CD4-positive, alpha-beta T cell treated with Interleukin-12 subunit alpha and Interleukin-12 subunit beta, for 1 hour (primary cell): Measurements from ENCODE around the gene ANKDD1A.

ENCODE experiments used
- DNase-seq: peaks from one replicate; pipeline ENCODE4 v3.0.0-alpha.2; 2020

Gene ANKDD1A

DNA sequence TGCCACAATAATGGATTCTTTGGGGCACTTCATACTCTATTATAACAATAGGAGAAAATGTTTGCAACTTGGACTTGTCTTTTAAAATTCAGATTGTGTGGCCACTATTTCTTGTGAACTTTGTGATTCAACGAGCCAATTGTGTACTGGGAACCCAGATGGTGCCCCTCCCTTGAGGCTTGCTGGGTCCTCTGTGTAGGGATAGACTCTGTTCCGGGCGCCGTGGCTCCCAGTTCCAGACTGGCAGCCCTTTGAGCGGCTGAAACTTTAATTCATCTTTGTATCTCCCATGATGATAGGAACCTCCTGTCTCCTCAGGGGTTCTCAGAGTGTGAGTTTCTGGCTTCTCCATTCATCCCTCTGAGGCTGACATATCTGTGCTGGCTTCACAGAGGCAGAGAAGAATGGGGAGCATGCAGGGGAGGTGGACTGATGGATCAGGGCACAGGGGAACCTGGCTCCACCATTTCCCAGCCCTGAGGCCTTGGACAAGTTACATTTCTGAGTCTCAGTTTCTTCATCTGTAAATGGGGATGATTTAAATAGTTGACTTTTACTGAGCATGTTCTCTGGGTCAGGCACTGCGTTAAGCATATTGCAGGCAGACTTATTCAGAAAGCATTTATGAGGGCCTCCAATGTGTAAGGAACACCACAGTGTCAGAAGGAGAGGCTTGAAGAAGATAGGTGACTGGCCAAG, 15.2 kb upstream of the ANKDD1A start:
- DNase-seq = no peak

- DNase-seq = no peak
These were observed 14.2 kb upstream of the ANKDD1A start for GRCh38 chr15:64897345-64897985.

DNA sequence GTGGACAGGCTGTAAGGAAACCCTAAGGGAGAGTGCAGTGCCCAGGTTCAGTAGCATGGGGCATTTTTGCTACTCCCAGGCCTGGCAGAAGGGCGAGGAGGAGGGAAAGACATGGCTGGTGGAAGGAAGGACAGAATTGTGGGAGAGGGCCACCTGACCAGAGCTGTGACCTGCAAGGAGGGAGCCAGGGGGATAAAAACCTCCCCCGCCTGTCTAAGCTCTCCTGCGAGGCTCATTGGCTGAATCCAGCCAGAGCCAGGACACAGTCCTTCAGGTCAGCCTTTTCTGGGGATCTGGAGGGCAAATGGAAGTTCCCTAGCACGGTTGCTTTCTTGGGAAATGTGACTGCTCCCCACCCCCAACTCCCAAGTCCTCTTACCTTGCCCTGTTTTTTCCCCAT, 13.3 kb upstream of the ANKDD1A start:
- DNase-seq = no peak

GRCh38 chr15:64901141-64901540, 10.6 kb upstream of the ANKDD1A start:
- DNase-seq = no peak

DNA sequence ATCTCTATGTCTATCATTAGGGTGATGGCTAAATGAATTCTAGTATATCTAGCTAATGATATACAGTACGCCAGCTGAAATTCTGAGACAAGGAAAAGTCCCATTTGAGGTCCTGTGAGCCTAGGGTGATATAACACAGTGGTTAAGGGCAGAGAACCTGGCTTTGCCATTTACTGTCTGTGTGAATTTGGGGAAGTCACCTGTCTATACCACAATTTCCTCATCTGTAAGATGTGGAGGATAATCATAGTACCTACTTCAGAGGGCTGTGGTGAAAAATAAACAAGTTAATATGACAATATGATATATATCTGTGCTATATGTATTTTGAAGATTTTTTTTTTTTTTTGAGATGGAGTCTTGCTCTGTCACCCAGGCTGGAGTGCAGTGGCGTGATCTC, 9.8 kb upstream of the ANKDD1A start:
- DNase-seq = peak; percentile 70

DNA sequence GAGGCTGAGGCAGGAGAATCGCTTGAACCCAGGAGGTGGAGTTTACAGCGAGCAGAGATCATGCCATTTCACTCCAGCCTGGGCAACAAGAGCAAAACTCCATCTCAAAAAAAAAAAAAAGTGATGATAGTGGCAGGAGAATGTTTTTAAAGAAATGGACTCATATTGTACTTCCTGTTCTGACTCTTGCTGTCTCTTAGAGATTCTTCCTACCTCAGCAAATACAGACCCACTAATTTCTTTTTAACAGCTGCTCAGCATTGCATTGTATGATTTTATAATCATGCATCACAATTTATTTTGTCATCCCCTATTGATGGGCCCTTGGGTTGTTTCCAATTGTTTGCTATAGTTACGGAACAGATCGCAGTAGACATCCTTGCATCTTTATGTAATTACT, 8.8 kb upstream of the ANKDD1A start:
- no peak for DNase-seq

DNA sequence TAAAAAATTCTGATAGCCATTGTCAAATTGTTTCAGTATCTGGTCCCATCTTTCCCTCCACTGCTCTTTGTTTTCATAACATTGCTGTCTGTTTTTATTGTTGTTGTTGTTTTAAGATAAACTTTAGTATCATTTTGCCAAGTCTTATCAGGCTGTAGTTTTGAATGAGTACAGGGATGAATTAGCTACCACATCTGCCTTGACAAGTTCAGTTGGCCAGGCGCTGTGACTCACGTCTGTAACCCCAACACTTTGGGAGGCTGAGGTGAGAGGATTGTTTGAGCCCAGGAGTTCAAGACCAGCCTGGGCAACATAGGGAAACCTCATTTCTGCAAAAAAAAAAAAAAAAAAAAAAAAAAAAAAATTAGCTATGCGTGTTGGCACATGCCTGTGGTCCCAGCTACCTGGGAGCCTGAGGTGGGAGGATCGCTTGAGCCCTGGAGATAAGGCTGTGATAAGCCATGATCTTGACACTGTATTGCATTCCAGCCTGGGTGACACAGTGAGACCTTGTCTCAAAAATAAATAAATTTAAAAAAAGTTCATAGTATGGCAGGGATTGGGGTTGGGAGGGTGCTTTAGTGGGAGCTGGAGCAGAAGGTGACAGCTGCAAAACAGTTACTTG, 8.3 kb upstream of the ANKDD1A start:
- DNase-seq = no peak

DNA sequence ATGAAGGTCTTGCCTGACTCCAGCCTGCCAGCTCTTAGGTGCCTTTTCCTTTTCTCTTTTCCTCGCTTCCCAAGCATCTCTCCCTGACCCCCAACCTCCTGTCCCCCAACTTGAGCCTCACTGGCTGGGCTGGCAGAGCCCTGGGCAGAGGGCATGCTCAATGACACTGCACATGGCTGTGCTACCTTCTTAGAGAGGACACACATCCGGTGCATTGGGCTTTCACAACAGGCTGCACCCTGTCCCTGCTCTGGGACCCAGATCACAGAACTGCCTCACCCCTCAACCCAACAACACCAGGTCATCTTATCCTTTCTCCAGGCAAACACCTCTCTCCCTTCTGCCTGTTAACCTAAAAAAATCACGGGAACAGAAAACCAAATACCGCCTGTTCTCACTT, 7.5 kb upstream of the ANKDD1A start:
- no peak for DNase-seq

GRCh38 chr15:64905119-64905831, 6.4 kb upstream of the ANKDD1A start:
- peak; percentile 80 for DNase-seq

- no peak for DNase-seq
These were observed 5.8 kb upstream of the ANKDD1A start for GRCh38 chr15:64905941-64906340.

DNA sequence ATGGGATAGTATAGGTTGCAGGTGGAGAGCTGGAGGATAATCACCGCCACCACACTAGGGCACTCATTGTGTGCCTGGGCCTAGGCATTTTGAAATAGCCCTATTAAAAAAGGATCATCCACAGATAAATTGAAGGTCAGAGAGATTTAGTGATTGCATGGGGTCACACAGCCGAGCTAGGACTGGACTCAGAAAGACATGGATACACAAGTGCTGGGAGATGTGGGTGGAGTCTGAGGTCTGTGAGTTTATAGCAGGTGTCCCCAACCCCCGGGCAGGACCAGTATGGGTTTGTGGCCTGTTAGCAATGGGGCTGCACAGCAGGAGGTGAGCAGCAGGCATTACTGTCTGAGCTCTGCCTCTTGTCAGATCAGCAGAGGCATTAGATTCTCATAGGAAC, 5.3 kb upstream of the ANKDD1A start:
- no peak for DNase-seq

DNA sequence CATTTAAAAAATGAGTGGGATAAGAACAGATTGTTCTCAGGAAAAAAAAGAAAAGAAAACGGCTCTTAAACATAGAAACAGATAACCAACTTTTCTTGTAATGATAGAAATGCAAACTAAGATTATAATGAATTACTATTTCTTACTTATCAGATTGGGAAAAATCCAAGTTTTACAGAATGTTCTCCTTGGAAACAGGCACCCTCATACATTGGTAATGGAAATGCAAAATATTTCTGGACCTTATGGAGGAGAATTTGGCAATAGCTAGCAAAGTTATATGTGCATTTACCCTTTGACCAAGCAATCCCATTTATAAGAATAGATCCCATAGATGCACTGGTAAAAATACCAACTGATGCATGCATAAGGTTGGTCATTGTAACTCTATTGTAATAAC, 3.7 kb upstream of the ANKDD1A start:
- DNase-seq = no peak

GRCh38 chr15:64909546-64909945, 2.2 kb upstream of the ANKDD1A start:
- no peak for DNase-seq

DNA sequence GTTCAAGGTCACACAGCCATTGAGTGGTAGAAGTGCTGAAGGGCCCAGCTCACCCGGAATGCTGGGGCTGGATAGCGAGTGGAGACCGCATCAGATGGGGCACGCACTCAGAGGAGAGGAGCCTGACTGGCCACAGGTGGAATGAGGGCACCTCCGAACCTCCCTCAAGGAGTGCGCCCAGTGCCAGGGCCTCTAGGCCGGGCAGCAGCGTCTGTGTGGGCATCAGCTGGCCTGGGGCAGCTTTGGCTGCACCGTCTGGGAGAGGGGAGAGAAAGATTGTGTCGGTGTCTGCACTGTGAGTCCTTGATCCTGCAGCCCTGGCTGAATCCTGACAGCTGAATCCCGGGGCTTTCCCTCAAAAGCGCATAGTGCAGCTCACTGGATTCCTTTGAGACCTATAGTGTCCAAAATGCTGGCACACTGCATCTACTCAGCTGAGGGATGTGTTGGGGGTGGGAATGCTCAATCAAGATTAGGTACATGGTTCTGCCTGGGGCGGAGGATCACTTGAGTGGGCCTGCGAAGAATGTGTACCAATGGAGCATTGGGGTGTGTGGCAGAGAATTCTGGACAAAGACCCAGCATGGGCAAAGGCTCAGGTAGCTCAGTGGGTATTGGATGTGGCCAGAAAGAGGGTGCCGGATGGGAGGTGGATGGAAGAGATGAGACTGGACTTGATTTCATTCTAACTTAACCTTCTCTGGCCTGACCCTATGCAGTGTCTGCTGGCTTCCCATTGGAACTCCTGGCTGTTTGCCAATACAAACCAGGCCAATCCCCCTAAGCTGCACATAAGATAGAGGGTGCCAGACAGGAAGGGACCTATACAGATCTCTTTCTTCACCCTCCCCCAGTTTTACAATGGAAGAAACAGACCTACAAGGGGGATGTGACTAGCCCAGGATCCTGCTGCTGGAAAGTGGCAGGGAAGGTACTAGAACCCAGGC, 950 bp downstream of the ANKDD1A start:
- no peak for DNase-seq

GRCh38 chr15:64915518-64916227, 4.0 kb downstream of the ANKDD1A start:
- DNase-seq = no peak

- DNase-seq = no peak
These were observed 4.7 kb downstream of the ANKDD1A start for GRCh38 chr15:64916365-64916764.

GRCh38 chr15:64917211-64917610, 5.5 kb downstream of the ANKDD1A start:
- DNase-seq = no peak

GRCh38 chr15:64919721-64920120, 8.0 kb downstream of the ANKDD1A start:
- DNase-seq = no peak

- no peak for DNase-seq
These were observed 10.0 kb downstream of the ANKDD1A start for GRCh38 chr15:64921711-64922110.

DNA sequence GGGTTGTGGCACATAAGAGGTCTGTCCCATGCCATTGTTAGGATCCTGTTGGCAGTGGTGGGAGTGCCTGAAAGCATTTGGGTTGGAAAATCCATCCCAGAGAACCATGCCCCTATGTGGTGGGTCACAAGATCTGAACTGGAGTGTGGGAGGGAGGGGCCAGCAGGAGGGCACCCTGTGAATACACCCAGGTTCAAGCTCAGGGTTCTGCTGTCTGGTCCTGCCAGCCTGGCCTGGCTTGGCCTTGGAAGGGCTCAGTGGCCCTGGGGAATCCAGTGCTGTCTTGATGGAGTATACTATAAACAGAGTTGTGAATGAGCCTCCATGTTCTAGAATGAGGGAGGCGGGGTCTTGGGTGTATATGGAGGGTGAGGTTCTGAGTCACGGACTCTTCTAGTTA, 11.8 kb downstream of the ANKDD1A start:
- DNase-seq = no peak

- DNase-seq = no peak
These were observed 13.9 kb downstream of the ANKDD1A start for GRCh38 chr15:64925335-64926330.
